Stomach (tissue), 9 donors: ENCODE data around the gene SPN. TPM values are rescaled to one million over a fixed set of nuclear protein-coding genes. Genes with fewer than 3 reads are reported as not detected.

Source experiments
- DNase-seq, 2 donors: peaks; one replicate each; pipeline versions ENCODE4 v3.0.0 to v3.0.0-alpha.2; 2013 to 2019
- H3K27ac ChIP-seq, 5 donors: fragments of 200-600 bp in 4 of 5; sonication (generic) in 4 of 5; one replicate each; pipeline ENCODE4 v1.5.1; 2013 to 2019; ENCODE audit warnings: mild to moderate bottlenecking in 1 of 5, moderate library complexity in 1 of 5
- H3K27me3 ChIP-seq, 3 donors: fragments of 200-600 bp; sonication (generic); one replicate each; pipeline ENCODE4 v1.5.1; 2017 to 2019; ENCODE audit warnings: mixed run types in 1 of 3
- H3K36me3 ChIP-seq, 4 donors: fragments of 200-600 bp; sonication (generic); 1 replicate in 3 of 4; 2 replicates in 1 of 4; pipeline ENCODE4 v1.5.1; 2016 to 2019
- H3K4me1 ChIP-seq, 4 donors: fragments of 200-600 bp; sonication (generic); one replicate each; pipeline ENCODE4 v1.5.1; 2016 to 2019
- H3K4me3 ChIP-seq, 4 donors: fragments of 200-600 bp; sonication (generic) in 3 of 4; one replicate each; pipeline ENCODE4 v1.5.1; 2016 to 2019; ENCODE audit warnings: mild to moderate bottlenecking in 1 of 4
- H3K9me3 ChIP-seq, 4 donors: fragments of 200-600 bp; sonication (generic); one replicate each; pipeline ENCODE4 v1.5.1; 2016 to 2019
- EP300 ChIP-seq: sonication (generic); formaldehyde crosslinking; IDR thresholded peaks from one replicate; pipeline ENCODE4 v1.6.1; 2017; ENCODE audit warnings: antibody characterized with exemption
- POLR2A ChIP-seq, 4 donors: fragments of 450-650 bp; IDR thresholded peaks; one replicate each; pipeline ENCODE4 v1.6.1; 2016; ENCODE audit warnings: antibody characterized with exemption in 4 of 4, control low read depth in 2 of 4, mild to moderate bottlenecking in 1 of 4, moderate library complexity in 1 of 4
- POLR2AphosphoS5 ChIP-seq, 3 donors: sonication (generic); formaldehyde crosslinking; IDR thresholded peaks; one replicate each; pipeline ENCODE4 v1.6.1; 2016; ENCODE audit warnings: antibody characterized with exemption in 3 of 3
- WGBS, 5 donors: extraction: QIAGEN DNeasy Blood & Tissue Kit in 3 of 5; methylation state at CpG; one replicate each; pipeline versions ENCODE4 v1.1.5 to v1.1.7; 2013 to 2018; 5-methylcytosine and 5-hydroxymethylcytosine counted together
- intact Hi-C: fragments of 100-400 bp; cut with DNase I; formaldehyde crosslinking; loops from one replicate; pipeline ENCODE4 v1.15.1; 2023; ENCODE audit warnings: low total_unique reads
- polyA plus RNA-seq, 3 donors: library from polyadenylated mRNA; stranded (reverse); fragments of 200-250 nt; gene quantifications; one replicate each; pipeline ENCODE4 v1.2.3, GENCODE V29; 2013
- total RNA-seq, 5 donors: library from RNA; depleted of rRNA; stranded (reverse); fragments of >200 nt; gene quantifications; one replicate each; pipeline versions ENCODE4 v1.1.0 to v1.2.3, GENCODE V29; 2014 to 2016
- TF ChIP-seq, protein P1 (sequence below), 7 experiments: fragments of 450-650 bp in 4 of 7; fragments of 200-600 bp in 3 of 7; sonication (generic) in 3 of 7; IDR thresholded peaks; one replicate each; pipeline ENCODE4 v1.5.1; 2016 to 2019; ENCODE audit warnings: antibody characterized with exemption in 7 of 7, control low read depth in 2 of 7, mild to moderate bottlenecking in 1 of 7
- donor health status: healthy with polysubstance abuse.
- donor health status: Bipolar disorder and iron deficiency.
- donor health status: healthy.

The SPN gene
- total and polyA plus RNA-seq, 8 donors: 0.68 to 20.1 (median 1.9) TPM

DNA sequence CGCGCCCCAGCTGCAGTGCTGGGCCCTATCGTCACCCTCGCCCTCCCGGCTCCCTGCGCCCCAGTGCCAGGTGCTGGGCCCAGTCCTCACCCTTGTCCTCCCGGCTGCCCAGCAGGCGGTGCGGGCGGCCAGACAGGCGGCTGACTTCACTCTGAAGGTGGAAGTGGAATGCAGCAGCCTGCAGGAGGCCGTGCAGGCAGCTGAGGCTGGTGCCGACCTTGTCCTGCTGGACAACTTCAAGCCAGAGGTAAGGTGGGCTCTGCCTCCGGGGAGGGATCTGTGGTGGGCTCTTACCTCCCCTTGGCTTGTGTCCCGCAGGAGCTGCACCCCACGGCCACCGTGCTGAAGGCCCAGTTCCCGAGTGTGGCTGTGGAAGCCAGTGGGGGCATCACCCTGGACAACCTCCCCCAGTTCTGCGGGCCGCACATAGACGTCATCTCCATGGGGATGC, 33.9 kb downstream of the SPN start:
- H3K27ac ChIP-seq: no peak overlapping the region
- no peak for DNase-seq
- 90 to 96% (median 93%) methylated on average over 15 to 21 of the region's 21 CpGs for WGBS, 5 donors
- H3K36me3 ChIP-seq: no peaks in the 10 kb centered on the region
- H3K27me3 ChIP-seq: no peaks in the 10 kb centered on the region
- intact Hi-C loops: loop anchor here (5.0 kb wide), 1 partner anchor 330 kb away; no protein-coding TSS in a partner anchor
- H3K9me3 ChIP-seq: peaks cover 0 to 9% (median 0%) of the 10 kb centered on the region in 4 donors
- no peak overlapping the region for H3K4me3 ChIP-seq
- H3K4me1 ChIP-seq: peaks cover 0 to 12% (median 9%) of the 10 kb centered on the region in 4 donors
- TF ChIP-seq EP300 (no peak), POLR2A (IDR thresholded peaks at IDR 0.05) (no peak), POLR2AphosphoS5 (IDR thresholded peaks at IDR 0.05) (no peak)
- TF ChIP-seq, protein P1, sequence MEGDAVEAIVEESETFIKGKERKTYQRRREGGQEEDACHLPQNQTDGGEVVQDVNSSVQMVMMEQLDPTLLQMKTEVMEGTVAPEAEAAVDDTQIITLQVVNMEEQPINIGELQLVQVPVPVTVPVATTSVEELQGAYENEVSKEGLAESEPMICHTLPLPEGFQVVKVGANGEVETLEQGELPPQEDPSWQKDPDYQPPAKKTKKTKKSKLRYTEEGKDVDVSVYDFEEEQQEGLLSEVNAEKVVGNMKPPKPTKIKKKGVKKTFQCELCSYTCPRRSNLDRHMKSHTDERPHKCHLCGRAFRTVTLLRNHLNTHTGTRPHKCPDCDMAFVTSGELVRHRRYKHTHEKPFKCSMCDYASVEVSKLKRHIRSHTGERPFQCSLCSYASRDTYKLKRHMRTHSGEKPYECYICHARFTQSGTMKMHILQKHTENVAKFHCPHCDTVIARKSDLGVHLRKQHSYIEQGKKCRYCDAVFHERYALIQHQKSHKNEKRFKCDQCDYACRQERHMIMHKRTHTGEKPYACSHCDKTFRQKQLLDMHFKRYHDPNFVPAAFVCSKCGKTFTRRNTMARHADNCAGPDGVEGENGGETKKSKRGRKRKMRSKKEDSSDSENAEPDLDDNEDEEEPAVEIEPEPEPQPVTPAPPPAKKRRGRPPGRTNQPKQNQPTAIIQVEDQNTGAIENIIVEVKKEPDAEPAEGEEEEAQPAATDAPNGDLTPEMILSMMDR (IDR thresholded peaks at IDR 0.05): no peak

DNA sequence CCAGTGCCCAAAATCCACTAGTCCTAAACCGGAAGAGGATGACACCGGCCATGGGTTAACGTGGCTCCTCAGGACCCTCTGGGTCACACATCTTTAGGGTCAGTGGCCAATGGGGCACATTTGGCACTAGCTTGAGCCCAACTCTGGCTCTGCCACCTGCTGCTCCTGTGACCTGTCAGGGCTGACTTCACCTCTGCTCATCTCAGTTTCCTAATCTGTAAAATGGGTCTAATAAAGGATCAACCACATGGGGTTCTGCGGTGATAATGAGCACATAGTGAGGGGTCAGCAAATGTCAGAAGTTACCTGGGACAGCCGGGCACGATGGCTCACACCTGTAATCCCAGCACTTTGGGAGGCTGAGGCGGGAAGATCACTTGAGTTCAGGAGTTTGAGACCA, 34.3 kb downstream of the SPN start:
- no peaks in the 10 kb centered on the region for H3K27me3 ChIP-seq
- peaks cover 0 to 9% (median 0%) of the 10 kb centered on the region in 4 donors for H3K9me3 ChIP-seq
- H3K4me1 ChIP-seq: peaks cover 0 to 12% (median 9%) of the 10 kb centered on the region in 4 donors
- no peak overlapping the region for H3K27ac ChIP-seq
- 97 to 98% (median 97%) methylated on average over 4 to 7 of the region's 7 CpGs for WGBS, 5 donors
- no peaks in the 10 kb centered on the region for H3K36me3 ChIP-seq
- intact Hi-C loops: loop anchor here (5.0 kb wide), 1 partner anchor 330 kb away; no protein-coding TSS in a partner anchor
- H3K4me3 ChIP-seq: no peak overlapping the region
- TF ChIP-seq POLR2AphosphoS5 (IDR thresholded peaks at IDR 0.05): no peak
- no peak for TF ChIP-seq EP300
- TF ChIP-seq POLR2A (IDR thresholded peaks at IDR 0.05): no peak
- TF ChIP-seq, protein P1 (IDR thresholded peaks at IDR 0.05): no peak
- no peak for DNase-seq

DNA sequence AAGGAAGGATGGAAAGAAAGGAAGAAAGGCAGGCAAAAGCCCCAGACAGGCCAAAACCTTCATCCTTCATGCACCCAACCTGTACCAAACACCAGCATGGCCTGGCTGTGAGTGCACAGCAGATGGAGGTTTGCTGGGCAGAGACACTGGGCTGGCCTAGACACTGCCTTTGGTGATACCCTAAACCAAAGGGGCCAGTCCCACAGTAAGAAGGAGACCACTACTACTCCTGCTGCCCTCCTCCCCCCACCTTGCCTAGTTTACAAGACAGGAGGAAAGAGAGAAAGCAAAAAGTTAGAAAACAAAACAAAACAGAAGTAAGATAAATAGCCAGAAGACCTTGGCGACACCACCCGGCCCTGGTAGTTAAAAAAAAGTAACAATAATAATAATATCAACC, 35.0 kb downstream of the SPN start:
- Histone ChIP-seq H3K9me3 (peaks cover 0 to 9% (median 0%) of the 10 kb centered on the region in 4 donors), H3K27me3 (no peaks in the 10 kb centered on the region), H3K36me3 (no peaks in the 10 kb centered on the region), H3K4me3 (no peak overlapping the region), H3K27ac (no peak overlapping the region), H3K4me1 (peaks cover 0 to 12% (median 9%) of the 10 kb centered on the region in 4 donors)
- DNase-seq: no peak
- intact Hi-C loops: loop anchor here (5.0 kb wide), 1 partner anchor 329 kb away; no protein-coding TSS in a partner anchor
- WGBS, 5 donors: 71 to 87% (median 85%) methylated on average over 2 of the region's 2 CpGs
- no peak for TF ChIP-seq POLR2A (IDR thresholded peaks at IDR 0.05)
- TF ChIP-seq EP300: no peak
- TF ChIP-seq, protein P1 (IDR thresholded peaks at IDR 0.05): no peak
- TF ChIP-seq POLR2AphosphoS5 (IDR thresholded peaks at IDR 0.05): no peak

DNA sequence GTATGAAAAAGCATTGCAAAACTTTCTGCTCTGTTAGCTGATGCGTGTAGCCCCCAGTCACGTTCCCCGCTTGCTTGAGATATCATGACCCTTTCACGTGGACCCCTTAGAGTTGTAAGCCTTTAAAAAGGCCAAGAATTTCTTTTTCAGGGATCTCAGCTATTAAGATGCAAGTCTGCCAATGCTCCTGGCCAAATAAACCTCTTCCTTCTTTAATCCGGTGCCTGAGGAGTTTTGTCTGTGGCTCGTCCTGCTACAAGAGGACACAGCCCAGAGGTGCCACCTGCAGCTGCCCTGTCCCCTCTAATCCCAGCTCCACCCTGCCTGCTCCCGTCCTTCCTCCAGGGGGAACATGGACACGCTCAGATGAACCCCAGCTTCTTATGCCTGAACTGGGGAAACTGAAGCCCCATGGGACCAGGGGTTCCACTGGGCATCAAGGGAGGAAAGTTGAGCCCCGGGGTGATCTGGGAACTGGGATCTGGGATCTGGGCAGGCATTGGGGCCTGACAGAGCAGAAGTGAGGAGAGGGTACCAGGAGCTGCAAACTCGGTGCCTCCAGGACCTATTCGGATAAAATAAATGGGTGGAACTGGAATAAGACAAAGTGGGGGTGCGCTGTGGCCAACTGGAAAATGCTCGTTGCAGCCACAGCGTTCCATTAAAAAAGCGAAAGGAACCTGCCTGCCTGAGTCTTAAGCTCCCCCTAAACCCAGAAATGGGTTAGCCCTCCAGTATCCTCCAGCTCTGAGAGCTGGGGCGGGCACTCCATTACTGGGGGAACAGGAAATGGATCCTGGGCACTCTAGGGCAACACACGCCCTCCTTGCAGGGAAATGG, 35.7 kb downstream of the SPN start:
- TF ChIP-seq POLR2A (IDR thresholded peaks at IDR 0.05) (no peak), POLR2AphosphoS5 (IDR thresholded peaks at IDR 0.05) (no peak), EP300 (no peak)
- TF ChIP-seq, protein P1 (IDR thresholded peaks at IDR 0.05): no peak
- no peak overlapping the region for H3K27ac ChIP-seq
- H3K4me3 ChIP-seq: no peak overlapping the region
- intact Hi-C loops: loop anchor here (5.0 kb wide), 1 partner anchor 329 kb away; no protein-coding TSS in a partner anchor
- H3K36me3 ChIP-seq: no peaks in the 10 kb centered on the region
- WGBS, 5 donors: 87 to 91% (median 89%) methylated on average over 15 to 17 of the region's 17 CpGs
- DNase-seq: no peak
- no peaks in the 10 kb centered on the region for H3K27me3 ChIP-seq
- peaks cover 0 to 12% (median 9%) of the 10 kb centered on the region in 4 donors for H3K4me1 ChIP-seq
- peaks cover 0 to 9% (median 0%) of the 10 kb centered on the region in 4 donors for H3K9me3 ChIP-seq
